GM21423 (cell line): Measurements from ENCODE around the gene FDXR.

ENCODE experiments used
- ATAC-seq: cut with Tn5 transposase; IDR thresholded peaks from one replicate; pipeline ENCODE4 v1.9.1; 2021; ENCODE audit warnings: mild to moderate bottlenecking, moderate library complexity; ENCODE audit not compliant: unreplicated experiment

The FDXR gene

GRCh38 chr17:74815550-74816370 lies 57.0 kb downstream of the FDXR start:
- ATAC-seq: no peak

- ATAC-seq: no peak
Observed at GRCh38 chr17:74815067-74815466, 57.7 kb downstream of the FDXR start.

GRCh38 chr17:74814453-74814852 lies 58.3 kb downstream of the FDXR start:
- ATAC-seq: no peak
